Measurements from ENCODE around the gene SCN9A.

SCN9A gene

GRCh38 chr2:166304656-166305055 lies 71.1 kb downstream of the SCN9A start:
- H3K27me3 ChIP-seq (ENCODE audit: insufficient read depth, low read length) = no peaks in the 10 kb centered on the region
- H2AFZ ChIP-seq (ENCODE audit: low read depth, low read length) = no peak overlapping the region
- no peaks in the 10 kb centered on the region for H3K9me3 ChIP-seq (ENCODE audit: low read length)
- H3K36me3 ChIP-seq (ENCODE audit: insufficient read depth, low read length) = peaks cover 3% of the 10 kb centered on the region
- no peak overlapping the region for H3K4me3 ChIP-seq (ENCODE audit: low read length)
- H3K4me1 ChIP-seq (ENCODE audit: insufficient read depth, low read length) = peaks cover 30% of the 10 kb centered on the region

GRCh38 chr2:166302036-166302435 lies 73.7 kb downstream of the SCN9A start:
- H3K27me3 ChIP-seq (ENCODE audit: insufficient read depth, low read length) = no peaks in the 10 kb centered on the region
- H2AFZ ChIP-seq (ENCODE audit: low read depth, low read length) = no peak overlapping the region
- H3K9me3 ChIP-seq (ENCODE audit: low read length) = no peaks in the 10 kb centered on the region
- peaks cover 23% of the 10 kb centered on the region for H3K4me1 ChIP-seq (ENCODE audit: insufficient read depth, low read length)
- H3K36me3 ChIP-seq (ENCODE audit: insufficient read depth, low read length) = peaks cover 3% of the 10 kb centered on the region
- no peak overlapping the region for H3K4me3 ChIP-seq (ENCODE audit: low read length)

GRCh38 chr2:166297951-166298350 lies 77.8 kb downstream of the SCN9A start:
- no peaks in the 10 kb centered on the region for H3K9me3 ChIP-seq (ENCODE audit: low read length)
- H3K27me3 ChIP-seq (ENCODE audit: insufficient read depth, low read length) = no peaks in the 10 kb centered on the region
- H2AFZ ChIP-seq (ENCODE audit: low read depth, low read length) = no peak overlapping the region
- H3K4me1 ChIP-seq (ENCODE audit: insufficient read depth, low read length) = peaks cover 3% of the 10 kb centered on the region
- no peak overlapping the region for H3K4me3 ChIP-seq (ENCODE audit: low read length)
- peaks cover 3% of the 10 kb centered on the region for H3K36me3 ChIP-seq (ENCODE audit: insufficient read depth, low read length)

- no peak overlapping the region for H3K4me3 ChIP-seq (ENCODE audit: low read length)
Observed at GRCh38 chr2:166293984-166294383, 81.8 kb downstream of the SCN9A start.

GRCh38 chr2:166285215-166285614 lies 90.5 kb downstream of the SCN9A start:
- Histone ChIP-seq H3K27me3 (ENCODE audit: insufficient read depth, low read length) (no peaks in the 10 kb centered on the region), H3K4me3 (ENCODE audit: low read length) (no peak overlapping the region), H2AFZ (ENCODE audit: low read depth, low read length) (no peak overlapping the region), H3K4me1 (ENCODE audit: insufficient read depth, low read length) (no peaks in the 10 kb centered on the region), H3K9me3 (ENCODE audit: low read length) (no peaks in the 10 kb centered on the region), H3K36me3 (ENCODE audit: insufficient read depth, low read length) (peaks cover 28% of the 10 kb centered on the region)

More at GRCh38 chr2:166293984-166294383, 81.8 kb downstream of the SCN9A start:
- Histone ChIP-seq H3K4me1 (ENCODE audit: insufficient read depth, low read length) (no peaks in the 10 kb centered on the region), H3K36me3 (ENCODE audit: insufficient read depth, low read length) (no peaks in the 10 kb centered on the region), H3K27me3 (ENCODE audit: insufficient read depth, low read length) (no peaks in the 10 kb centered on the region), H3K9me3 (ENCODE audit: low read length) (no peaks in the 10 kb centered on the region), H2AFZ (ENCODE audit: low read depth, low read length) (no peak overlapping the region)

- H3K36me3 ChIP-seq (ENCODE audit: insufficient read depth, low read length) = peaks cover 31% of the 10 kb centered on the region
- no peaks in the 10 kb centered on the region for H3K27me3 ChIP-seq (ENCODE audit: insufficient read depth, low read length)
- no peak overlapping the region for H2AFZ ChIP-seq (ENCODE audit: low read depth, low read length)
- no peaks in the 10 kb centered on the region for H3K9me3 ChIP-seq (ENCODE audit: low read length)
- H3K4me1 ChIP-seq (ENCODE audit: insufficient read depth, low read length) = no peaks in the 10 kb centered on the region
- H3K4me3 ChIP-seq (ENCODE audit: low read length) = no peak overlapping the region
Observed at GRCh38 chr2:166284359-166284758, 91.4 kb downstream of the SCN9A start.

- H3K27me3 ChIP-seq (ENCODE audit: insufficient read depth, low read length) = no peaks in the 10 kb centered on the region
- H3K9me3 ChIP-seq (ENCODE audit: low read length) = no peaks in the 10 kb centered on the region
- H2AFZ ChIP-seq (ENCODE audit: low read depth, low read length) = no peak overlapping the region
- H3K36me3 ChIP-seq (ENCODE audit: insufficient read depth, low read length) = peaks cover 36% of the 10 kb centered on the region
- H3K4me3 ChIP-seq (ENCODE audit: low read length) = no peak overlapping the region
- H3K4me1 ChIP-seq (ENCODE audit: insufficient read depth, low read length) = no peaks in the 10 kb centered on the region
Observed at GRCh38 chr2:166282154-166282553, 93.6 kb downstream of the SCN9A start.

- no peaks in the 10 kb centered on the region for H3K27me3 ChIP-seq (ENCODE audit: insufficient read depth, low read length)
- H2AFZ ChIP-seq (ENCODE audit: low read depth, low read length) = no peak overlapping the region
- no peaks in the 10 kb centered on the region for H3K4me1 ChIP-seq (ENCODE audit: insufficient read depth, low read length)
- peaks cover 32% of the 10 kb centered on the region for H3K36me3 ChIP-seq (ENCODE audit: insufficient read depth, low read length)
- H3K9me3 ChIP-seq (ENCODE audit: low read length) = no peaks in the 10 kb centered on the region
- H3K4me3 ChIP-seq (ENCODE audit: low read length) = no peak overlapping the region
Observed at GRCh38 chr2:166278856-166279255, 96.9 kb downstream of the SCN9A start.

GRCh38 chr2:166270376-166270775 lies 105.4 kb downstream of the SCN9A start:
- H2AFZ ChIP-seq (ENCODE audit: low read depth, low read length) = no peak overlapping the region
- H3K36me3 ChIP-seq (ENCODE audit: insufficient read depth, low read length) = peaks cover 7% of the 10 kb centered on the region
- H3K27me3 ChIP-seq (ENCODE audit: insufficient read depth, low read length) = no peaks in the 10 kb centered on the region
- no peak overlapping the region for H3K4me3 ChIP-seq (ENCODE audit: low read length)
- H3K9me3 ChIP-seq (ENCODE audit: low read length) = no peaks in the 10 kb centered on the region
- peaks cover 8% of the 10 kb centered on the region for H3K4me1 ChIP-seq (ENCODE audit: insufficient read depth, low read length)

- H3K4me1 ChIP-seq (ENCODE audit: insufficient read depth, low read length) = peaks cover 8% of the 10 kb centered on the region
- H2AFZ ChIP-seq (ENCODE audit: low read depth, low read length) = no peak overlapping the region
- peaks cover 5% of the 10 kb centered on the region for H3K36me3 ChIP-seq (ENCODE audit: insufficient read depth, low read length)
- no peaks in the 10 kb centered on the region for H3K9me3 ChIP-seq (ENCODE audit: low read length)
- H3K4me3 ChIP-seq (ENCODE audit: low read length) = no peak overlapping the region
- H3K27me3 ChIP-seq (ENCODE audit: insufficient read depth, low read length) = no peaks in the 10 kb centered on the region
Observed at GRCh38 chr2:166269322-166269721, 106.4 kb downstream of the SCN9A start.

GRCh38 chr2:166257859-166258258 lies 117.9 kb downstream of the SCN9A start:
- peaks cover 15% of the 10 kb centered on the region for H3K4me1 ChIP-seq (ENCODE audit: insufficient read depth, low read length)
- no peak overlapping the region for H3K4me3 ChIP-seq (ENCODE audit: low read length)
- H3K36me3 ChIP-seq (ENCODE audit: insufficient read depth, low read length) = no peaks in the 10 kb centered on the region
- no peak overlapping the region for H2AFZ ChIP-seq (ENCODE audit: low read depth, low read length)
- H3K9me3 ChIP-seq (ENCODE audit: low read length) = no peaks in the 10 kb centered on the region
- H3K27me3 ChIP-seq (ENCODE audit: insufficient read depth, low read length) = no peaks in the 10 kb centered on the region

GRCh38 chr2:166256896-166257295 lies 118.8 kb downstream of the SCN9A start:
- Histone ChIP-seq H2AFZ (ENCODE audit: low read depth, low read length) (no peak overlapping the region), H3K36me3 (ENCODE audit: insufficient read depth, low read length) (no peaks in the 10 kb centered on the region), H3K4me3 (ENCODE audit: low read length) (no peak overlapping the region), H3K9me3 (ENCODE audit: low read length) (no peaks in the 10 kb centered on the region), H3K4me1 (ENCODE audit: insufficient read depth, low read length) (peaks cover 15% of the 10 kb centered on the region), H3K27me3 (ENCODE audit: insufficient read depth, low read length) (no peaks in the 10 kb centered on the region)

GRCh38 chr2:166249318-166249717 lies 126.4 kb downstream of the SCN9A start:
- Histone ChIP-seq H3K36me3 (ENCODE audit: insufficient read depth, low read length) (no peaks in the 10 kb centered on the region), H3K4me3 (ENCODE audit: low read length) (no peak overlapping the region), H3K4me1 (ENCODE audit: insufficient read depth, low read length) (peaks cover 6% of the 10 kb centered on the region), H3K27me3 (ENCODE audit: insufficient read depth, low read length) (no peaks in the 10 kb centered on the region), H3K9me3 (ENCODE audit: low read length) (no peaks in the 10 kb centered on the region), H2AFZ (ENCODE audit: low read depth, low read length) (no peak overlapping the region)

- H3K36me3 ChIP-seq (ENCODE audit: insufficient read depth, low read length) = no peaks in the 10 kb centered on the region
- H3K27me3 ChIP-seq (ENCODE audit: insufficient read depth, low read length) = no peaks in the 10 kb centered on the region
- H2AFZ ChIP-seq (ENCODE audit: low read depth, low read length) = no peak overlapping the region
- H3K4me1 ChIP-seq (ENCODE audit: insufficient read depth, low read length) = no peaks in the 10 kb centered on the region
- H3K4me3 ChIP-seq (ENCODE audit: low read length) = no peak overlapping the region
- H3K9me3 ChIP-seq (ENCODE audit: low read length) = no peaks in the 10 kb centered on the region
Observed at GRCh38 chr2:166246901-166247300, 128.8 kb downstream of the SCN9A start.
